Kidney (tissue), 22 donors: ENCODE measurements around the gene STRIT1. TPM values are rescaled to one million over a fixed set of nuclear protein-coding genes. Genes with fewer than 3 reads are reported as not detected.

Source experiments
- DNase-seq, 5 donors: peaks; one replicate each; pipeline ENCODE4 v3.0.0-alpha.2; 2013 to 2020
- FAIRE-seq: peaks from 2 replicates; lab custom pipeline; 2012; peaks lifted over from hg19 to GRCh38; lab: Jason Lieb, UNC
- H3K27ac ChIP-seq, 2 donors: one replicate each; pipeline ENCODE4 v1.7.0; 2013; ENCODE audit warnings: low read depth in 2 of 2, low read length in 2 of 2, inconsistent platforms in 1 of 2
- H3K27me3 ChIP-seq: one replicate; pipeline ENCODE4 v1.7.1; 2013; ENCODE audit warnings: low read length, inconsistent platforms; ENCODE audit not compliant: control insufficient read depth, insufficient read depth
- H3K36me3 ChIP-seq, 3 donors: one replicate each; pipeline versions ENCODE4 v1.7.0 to v1.7.1; 2013; ENCODE audit warnings: low read length in 3 of 3, control low read depth in 1 of 3, inconsistent platforms in 1 of 3; ENCODE audit not compliant: insufficient read depth in 3 of 3, control insufficient read depth in 2 of 3
- H3K4me1 ChIP-seq, 3 donors: one replicate each; pipeline versions ENCODE4 v1.7.0 to v1.7.1; 2013; ENCODE audit warnings: low read length in 3 of 3, inconsistent platforms in 1 of 3, low read depth in 1 of 3; ENCODE audit not compliant: control insufficient read depth in 2 of 3, insufficient read depth in 2 of 3
- H3K4me3 ChIP-seq, 3 donors: one replicate each; pipeline versions ENCODE4 v1.7.0 to v1.8.1; 2013; ENCODE audit warnings: low read length in 3 of 3, control low read depth in 1 of 3, inconsistent platforms in 1 of 3
- H3K9ac ChIP-seq, 3 donors: one replicate each; pipeline versions ENCODE4 v1.7.0 to v1.7.1; 2013; ENCODE audit warnings: low read length in 3 of 3, control low read depth in 1 of 3, inconsistent platforms in 1 of 3
- H3K9me3 ChIP-seq, 3 donors: one replicate each; pipeline versions ENCODE4 v1.7.0 to v1.7.1; 2013; ENCODE audit warnings: low read length in 3 of 3, control low read depth in 1 of 3, inconsistent platforms in 1 of 3; ENCODE audit not compliant: control insufficient read depth in 2 of 3, insufficient read depth in 1 of 3
- CTCF ChIP-seq: IDR thresholded peaks from 3 replicates; pipeline ENCODE4 v1.5.1; 2012; ENCODE audit warnings: mild to moderate bottlenecking, moderate library complexity, borderline replicate concordance; ENCODE audit not compliant: insufficient read depth; ENCODE audit errors: extremely low read depth
- intact Hi-C: fragments of 100-400 bp; cut with DNase I; formaldehyde crosslinking; loops from one replicate; pipeline ENCODE4 v1.11.1; 2022
- long read RNA-seq, 10 donors: library from polyadenylated mRNA in 1 of 10; unstranded in 1 of 10; transcript quantifications; one replicate each; pipeline ENCODE4 v2.0.0 and lab custom pipeline, GENCODE V29; 2021 to 2026
- polyA plus RNA-seq: library from polyadenylated mRNA; stranded (reverse); fragments of 350-450 nt; fragmentation: Illumina TruSeq; extraction: RNeasy Lipid Tissue Mini Kit (QIAGEN cat#74804); gene quantifications from one replicate; pipeline ENCODE4 v1.2.3, GENCODE V29; 2014; ENCODE audit warnings: low read depth, low replicate concordance; ENCODE audit not compliant: insufficient read depth
- total RNA-seq: library from RNA; stranded (reverse); fragmentation: NEBNext Ultra II Directional; extraction: Animal tissue kit (Norgen Biotek cat#: 25700); gene quantifications from one replicate; pipeline ENCODE4 v1.2.1, GENCODE V29; 2021
- donor health status: control.
- donor health status: control.
- donor health status: control.
- donor health status: control.
- donor health status: control.
- donor health status: DM: yes; HTN: yes; CAD: no.
- donor health status: Normal renal cell carcinoma (clear cell type).

Gene STRIT1
- total RNA-seq (not detected), polyA plus RNA-seq (1.8 TPM)
- long read RNA-seq, donor 1: 0 reads
- long read RNA-seq, donor 2, partial matches to known transcripts: 8 of 9 reads
- long read RNA-seq, donor 2, other reads (novel, unspliced or antisense): 0 of 9 reads
- long read RNA-seq, donor 3: 0 reads
- long read RNA-seq, donor 4: 0 reads
- long read RNA-seq, donor 5: 0 reads
- long read RNA-seq, donor 6, partial matches to known transcripts: 0 of 1 reads
- long read RNA-seq, donor 6, other reads (novel, unspliced or antisense): 0 of 1 reads
- long read RNA-seq, donor 7: 0 reads
- long read RNA-seq, donor 8: 0 reads
- long read RNA-seq, donor 9: 0 reads
- long read RNA-seq, donor 10: 0 reads

GRCh38 chr3:155293516-155293915 lies at the start of gene STRIT1:
Gene STRIT1, minus strand, starts transcription at chr3:155293683.
- Histone ChIP-seq H3K4me1 (no peaks in the 10 kb centered on the region), H3K27me3 (no peaks in the 10 kb centered on the region), H3K9me3 (peaks cover 0 to 9% (median 0%) of the 10 kb centered on the region in 3 donors), H3K36me3 (no peaks in the 10 kb centered on the region), H3K27ac (no peak within 1 kb of the TSS), H3K9ac (no peak within 1 kb of the TSS), H3K4me3 (no peak within 1 kb of the TSS)
- intact Hi-C loops: no loop called here
- no peak for TF ChIP-seq CTCF
- DNase-seq (no peak), FAIRE-seq (no peak)

GRCh38 chr3:155342344-155342743 lies 48.9 kb upstream of the STRIT1 start:
- FAIRE-seq (no peak), DNase-seq (peak in 1 of 5 donors; percentile 10)
- Histone ChIP-seq H3K9ac (no peak overlapping the region), H3K9me3 (no peaks in the 10 kb centered on the region), H3K36me3 (no peaks in the 10 kb centered on the region), H3K4me1 (no peaks in the 10 kb centered on the region), H3K4me3 (no peak overlapping the region), H3K27me3 (no peaks in the 10 kb centered on the region), H3K27ac (no peak overlapping the region)
- intact Hi-C loops: no loop called here
- no peak for TF ChIP-seq CTCF

GRCh38 chr3:155339052-155339451 lies 45.6 kb upstream of the STRIT1 start:
- H3K36me3 ChIP-seq: no peaks in the 10 kb centered on the region
- FAIRE-seq (no peak), DNase-seq (no peak)
- no peaks in the 10 kb centered on the region for H3K9me3 ChIP-seq
- H3K27ac ChIP-seq: no peak overlapping the region
- H3K9ac ChIP-seq: no peak overlapping the region
- intact Hi-C loops: no loop called here
- no peaks in the 10 kb centered on the region for H3K27me3 ChIP-seq
- no peaks in the 10 kb centered on the region for H3K4me1 ChIP-seq
- TF ChIP-seq CTCF: no peak
- no peak overlapping the region for H3K4me3 ChIP-seq
